K562 (cell line): ENCODE measurements around the gene HOXC5. TPM values are rescaled to one million over a fixed set of nuclear protein-coding genes. Genes with fewer than 3 reads are reported as not detected.
A peak's percentile ranks its signal among the peaks of the same experiment; 100 is the strongest.

ENCODE experiments used
- DACH1 ChIP-seq: fragments of 450-650 bp; IDR thresholded peaks from 2 replicates; pipeline ENCODE4 v1.6.1; 2018; ENCODE audit not compliant: partially characterized antibody
- ETS2 ChIP-seq: IDR thresholded peaks from 2 replicates; pipeline ENCODE4 v1.6.1; 2016; ENCODE audit warnings: borderline replicate concordance, missing genetic modification characterization, mild to moderate bottlenecking, moderate library complexity, missing compliant biosample characterization; ENCODE audit not compliant: poor library complexity, severe bottlenecking
- HSF4 ChIP-seq: fragments of 250-450 bp; sonication (Bioruptor Pico); IDR thresholded peaks from 2 replicates; pipeline ENCODE4 v2.1.2; 2022; ENCODE audit warnings: mild to moderate bottlenecking, moderate library complexity, borderline replicate concordance
- MCM7 ChIP-seq, 2 experiments: fragments of 450-650 bp; IDR thresholded peaks; 2 replicates each; pipeline ENCODE4 v1.6.1; 2016 to 2018
- NR3C1 ChIP-seq: sonication (generic); formaldehyde crosslinking; IDR thresholded peaks from 2 replicates; pipeline ENCODE4 v1.8.1; 2022; ENCODE audit warnings: missing genetic modification reagents
- PHB ChIP-seq: fragments of 250-450 bp; sonication (Bioruptor Pico); IDR thresholded peaks from 2 replicates; pipeline ENCODE4 v1.5.0; 2021
- PRMT5 ChIP-seq: sonication (generic); formaldehyde crosslinking; IDR thresholded peaks from 2 replicates; pipeline ENCODE4 v1.5.0; 2020; ENCODE audit warnings: missing genetic modification reagents
- RBFOX2 ChIP-seq: fragments of 200-400 bp; formaldehyde crosslinking; IDR thresholded peaks from 2 replicates; pipeline ENCODE4 v1.6.1; 2017; ENCODE audit warnings: low read depth, mild to moderate bottlenecking, low read length, moderate library complexity
- RBM17 ChIP-seq: fragments of 200-400 bp; formaldehyde crosslinking; IDR thresholded peaks from 2 replicates; pipeline ENCODE4 v1.6.1; 2017; ENCODE audit warnings: low read depth, mild to moderate bottlenecking, low read length, borderline replicate concordance
- SAFB2 ChIP-seq: fragments of 200-400 bp; formaldehyde crosslinking; IDR thresholded peaks from 2 replicates; pipeline ENCODE4 v1.6.1; 2018; ENCODE audit warnings: borderline replicate concordance, low read length, low read depth, moderate library complexity; ENCODE audit not compliant: severe bottlenecking
- TAF9B ChIP-seq: fragments of 450-650 bp; IDR thresholded peaks from 2 replicates; pipeline ENCODE4 v1.6.1; 2018; ENCODE audit warnings: mild to moderate bottlenecking; ENCODE audit not compliant: partially characterized antibody
- TARDBP ChIP-seq: fragments of 450-650 bp; IDR thresholded peaks from 2 replicates; pipeline ENCODE4 v1.6.1; 2016
- TOE1 ChIP-seq, 2 experiments: fragments of 450-650 bp in 1 of 2; sonication (generic) in 1 of 2; formaldehyde crosslinking in 1 of 2; IDR thresholded peaks; 2 replicates each; pipeline versions ENCODE4 v1.7.1 to v1.8.0; 2016 to 2022; ENCODE audit warnings: borderline replicate concordance in 2 of 2, mild to moderate bottlenecking in 2 of 2, antibody characterized with exemption in 1 of 2, inconsistent platforms in 1 of 2, low read depth in 1 of 2, missing genetic modification reagents in 1 of 2, moderate library complexity in 1 of 2
- ZFP36 ChIP-seq: fragments of 150-350 bp; IDR thresholded peaks from 2 replicates; pipeline ENCODE4 v1.6.1; 2018; ENCODE audit warnings: low read length, low read depth; ENCODE audit not compliant: partially characterized antibody
- ZNF232 ChIP-seq: sonication (generic); formaldehyde crosslinking; IDR thresholded peaks from 2 replicates; pipeline ENCODE4 v1.8.0; 2022; ENCODE audit warnings: mild to moderate bottlenecking, missing genetic modification reagents
- ZNF586 ChIP-seq: fragments of 450-650 bp; formaldehyde crosslinking; conservative IDR thresholded peaks from 2 replicates; pipeline ENCODE4 v1.4.0; 2020; ENCODE audit warnings: mild to moderate bottlenecking, moderate library complexity
- ZNF77 ChIP-seq: fragments of 250-450 bp; sonication (Bioruptor Pico); IDR thresholded peaks from 2 replicates; pipeline ENCODE4 v1.5.0; 2020
- polyA plus RNA-seq, 8 experiments: library from polyadenylated mRNA; depleted of rRNA in 4 of 8; stranded (reverse) in 5 of 8; unstranded in 3 of 8; fragments of >200 nt; fragmentation: Nextera tagmentation in 2 of 8; fragmentation: Illumina TruSeq in 1 of 8; extraction: Ambion mirVana in 2 of 8; extraction: Trizol in 1 of 8; gene quantifications; 2 replicates each; pipeline versions ENCODE4 v1.2.1 to v1.2.3, GENCODE V29; 2011 to 2014; ENCODE audit warnings: inconsistent platforms in 1 of 8, missing spikeins in 1 of 8
- total RNA-seq, 7 experiments: library from RNA; depleted of rRNA in 6 of 7; stranded (reverse); fragments of >200 nt in 6 of 7; fragmentation: Illumina TruSeq in 2 of 7; extraction: Trizol in 2 of 7; gene quantifications; 2 replicates each; pipeline versions ENCODE4 v1.2.1 to v1.2.3, GENCODE V29; 2011 to 2021; ENCODE audit warnings: low replicate concordance in 1 of 7
- TF ChIP-seq, protein P1 (sequence below): fragments of 150-350 bp; IDR thresholded peaks from 2 replicates; pipeline ENCODE4 v1.6.1; 2014; ENCODE audit warnings: low read depth, mild to moderate bottlenecking, low read length, borderline replicate concordance
- TF ChIP-seq, protein P2 (sequence below): fragments of 200-800 bp; sonication (Bioruptor generic); IDR thresholded peaks from 2 replicates; pipeline ENCODE4 v1.6.1; 2016; ENCODE audit warnings: missing genetic modification characterization, missing compliant biosample characterization

HOXC5 gene
- total and polyA plus RNA-seq, 9 of the 15 experiments (the other 6 are each of a cell fraction or from before 2014, with no cell fraction given) = 0.10 to 0.44 (median 0.18) TPM; not detected in 4

DNA sequence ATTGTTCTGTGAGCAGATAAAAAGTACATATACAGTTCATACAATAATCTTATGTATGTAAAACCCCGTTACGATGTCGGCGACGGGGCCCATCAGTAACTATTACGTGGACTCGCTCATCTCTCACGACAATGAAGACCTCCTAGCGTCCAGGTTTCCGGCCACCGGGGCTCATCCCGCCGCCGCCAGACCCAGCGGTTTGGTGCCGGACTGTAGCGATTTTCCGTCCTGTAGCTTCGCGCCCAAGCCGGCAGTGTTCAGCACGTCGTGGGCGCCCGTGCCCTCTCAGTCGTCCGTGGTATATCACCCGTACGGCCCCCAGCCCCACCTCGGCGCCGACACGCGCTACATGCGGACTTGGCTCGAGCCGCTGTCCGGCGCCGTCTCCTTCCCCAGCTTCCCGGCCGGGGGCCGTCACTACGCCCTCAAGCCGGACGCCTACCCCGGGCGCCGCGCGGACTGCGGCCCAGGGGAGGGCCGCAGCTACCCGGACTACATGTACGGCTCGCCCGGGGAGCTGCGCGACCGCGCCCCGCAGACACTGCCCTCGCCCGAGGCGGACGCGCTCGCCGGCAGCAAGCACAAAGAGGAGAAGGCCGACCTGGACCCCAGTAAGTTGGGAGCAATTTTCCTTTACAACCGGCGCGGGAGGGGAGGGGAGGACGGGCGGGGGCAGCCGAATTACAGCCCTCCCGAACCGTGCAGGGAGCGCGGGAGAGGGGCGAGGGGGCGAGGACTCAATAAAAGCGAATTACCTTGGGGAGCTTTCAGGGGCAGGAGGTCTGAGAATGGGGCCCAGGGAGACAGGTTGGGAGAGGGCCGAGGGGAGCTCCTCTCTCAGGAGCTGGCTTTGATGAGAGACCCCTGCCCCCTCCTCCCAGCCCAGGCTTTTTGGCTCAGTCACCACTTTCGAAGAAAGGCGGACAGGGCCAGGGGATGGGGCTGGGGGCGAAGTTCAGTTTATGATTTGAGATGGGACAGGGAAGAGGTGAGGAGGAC, 32.4 kb upstream of the HOXC5 start, which contains the start of gene HOXC9 (continued):
- TF ChIP-seq, protein P1, sequence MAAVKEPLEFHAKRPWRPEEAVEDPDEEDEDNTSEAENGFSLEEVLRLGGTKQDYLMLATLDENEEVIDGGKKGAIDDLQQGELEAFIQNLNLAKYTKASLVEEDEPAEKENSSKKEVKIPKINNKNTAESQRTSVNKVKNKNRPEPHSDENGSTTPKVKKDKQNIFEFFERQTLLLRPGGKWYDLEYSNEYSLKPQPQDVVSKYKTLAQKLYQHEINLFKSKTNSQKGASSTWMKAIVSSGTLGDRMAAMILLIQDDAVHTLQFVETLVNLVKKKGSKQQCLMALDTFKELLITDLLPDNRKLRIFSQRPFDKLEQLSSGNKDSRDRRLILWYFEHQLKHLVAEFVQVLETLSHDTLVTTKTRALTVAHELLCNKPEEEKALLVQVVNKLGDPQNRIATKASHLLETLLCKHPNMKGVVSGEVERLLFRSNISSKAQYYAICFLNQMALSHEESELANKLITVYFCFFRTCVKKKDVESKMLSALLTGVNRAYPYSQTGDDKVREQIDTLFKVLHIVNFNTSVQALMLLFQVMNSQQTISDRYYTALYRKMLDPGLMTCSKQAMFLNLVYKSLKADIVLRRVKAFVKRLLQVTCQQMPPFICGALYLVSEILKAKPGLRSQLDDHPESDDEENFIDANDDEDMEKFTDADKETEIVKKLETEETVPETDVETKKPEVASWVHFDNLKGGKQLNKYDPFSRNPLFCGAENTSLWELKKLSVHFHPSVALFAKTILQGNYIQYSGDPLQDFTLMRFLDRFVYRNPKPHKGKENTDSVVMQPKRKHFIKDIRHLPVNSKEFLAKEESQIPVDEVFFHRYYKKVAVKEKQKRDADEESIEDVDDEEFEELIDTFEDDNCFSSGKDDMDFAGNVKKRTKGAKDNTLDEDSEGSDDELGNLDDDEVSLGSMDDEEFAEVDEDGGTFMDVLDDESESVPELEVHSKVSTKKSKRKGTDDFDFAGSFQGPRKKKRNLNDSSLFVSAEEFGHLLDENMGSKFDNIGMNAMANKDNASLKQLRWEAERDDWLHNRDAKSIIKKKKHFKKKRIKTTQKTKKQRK = no peak
- no peak for TF ChIP-seq ZNF586
- TF ChIP-seq SAFB2 = no peak
- no peak for TF ChIP-seq ZNF77 (CRISPR knock-in tag)
- TF ChIP-seq ETS2 = no peak
- no peak for TF ChIP-seq DACH1
- no peak for TF ChIP-seq RBM17
- TF ChIP-seq PHB (CRISPR knock-in tag) = peak; percentile 68; the same call in 1 of the 2 replicates
- TF ChIP-seq PRMT5 (CRISPR knock-in tag) = no peak
- TF ChIP-seq ZFP36 = no peak
- no peak for TF ChIP-seq TARDBP
- TF ChIP-seq RBFOX2 = peak; percentile 85
- TF ChIP-seq, protein P2, sequence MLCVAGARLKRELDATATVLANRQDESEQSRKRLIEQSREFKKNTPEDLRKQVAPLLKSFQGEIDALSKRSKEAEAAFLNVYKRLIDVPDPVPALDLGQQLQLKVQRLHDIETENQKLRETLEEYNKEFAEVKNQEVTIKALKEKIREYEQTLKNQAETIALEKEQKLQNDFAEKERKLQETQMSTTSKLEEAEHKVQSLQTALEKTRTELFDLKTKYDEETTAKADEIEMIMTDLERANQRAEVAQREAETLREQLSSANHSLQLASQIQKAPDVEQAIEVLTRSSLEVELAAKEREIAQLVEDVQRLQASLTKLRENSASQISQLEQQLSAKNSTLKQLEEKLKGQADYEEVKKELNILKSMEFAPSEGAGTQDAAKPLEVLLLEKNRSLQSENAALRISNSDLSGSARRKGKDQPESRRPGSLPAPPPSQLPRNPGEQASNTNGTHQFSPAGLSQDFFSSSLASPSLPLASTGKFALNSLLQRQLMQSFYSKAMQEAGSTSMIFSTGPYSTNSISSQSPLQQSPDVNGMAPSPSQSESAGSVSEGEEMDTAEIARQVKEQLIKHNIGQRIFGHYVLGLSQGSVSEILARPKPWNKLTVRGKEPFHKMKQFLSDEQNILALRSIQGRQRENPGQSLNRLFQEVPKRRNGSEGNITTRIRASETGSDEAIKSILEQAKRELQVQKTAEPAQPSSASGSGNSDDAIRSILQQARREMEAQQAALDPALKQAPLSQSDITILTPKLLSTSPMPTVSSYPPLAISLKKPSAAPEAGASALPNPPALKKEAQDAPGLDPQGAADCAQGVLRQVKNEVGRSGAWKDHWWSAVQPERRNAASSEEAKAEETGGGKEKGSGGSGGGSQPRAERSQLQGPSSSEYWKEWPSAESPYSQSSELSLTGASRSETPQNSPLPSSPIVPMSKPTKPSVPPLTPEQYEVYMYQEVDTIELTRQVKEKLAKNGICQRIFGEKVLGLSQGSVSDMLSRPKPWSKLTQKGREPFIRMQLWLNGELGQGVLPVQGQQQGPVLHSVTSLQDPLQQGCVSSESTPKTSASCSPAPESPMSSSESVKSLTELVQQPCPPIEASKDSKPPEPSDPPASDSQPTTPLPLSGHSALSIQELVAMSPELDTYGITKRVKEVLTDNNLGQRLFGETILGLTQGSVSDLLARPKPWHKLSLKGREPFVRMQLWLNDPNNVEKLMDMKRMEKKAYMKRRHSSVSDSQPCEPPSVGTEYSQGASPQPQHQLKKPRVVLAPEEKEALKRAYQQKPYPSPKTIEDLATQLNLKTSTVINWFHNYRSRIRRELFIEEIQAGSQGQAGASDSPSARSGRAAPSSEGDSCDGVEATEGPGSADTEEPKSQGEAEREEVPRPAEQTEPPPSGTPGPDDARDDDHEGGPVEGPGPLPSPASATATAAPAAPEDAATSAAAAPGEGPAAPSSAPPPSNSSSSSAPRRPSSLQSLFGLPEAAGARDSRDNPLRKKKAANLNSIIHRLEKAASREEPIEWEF = no peak
- no peak for TF ChIP-seq TAF9B
- no peak for TF ChIP-seq HSF4
- TF ChIP-seq ZNF232 = 0 out of 2 replicates have a peak, but pooled peaks have one; percentile 44
- 0 out of 2 replicates have a peak, but pooled peaks have one; percentile 75 for TF ChIP-seq NR3C1 (CRISPR knock-in tag)
- no peak for TF ChIP-seq TOE1 (IDR thresholded peaks at IDR 0.05; ENCODE audit: borderline replicate concordance)
- no peak for TF ChIP-seq TOE1 (CRISPR knock-in tag; IDR thresholded peaks at IDR 0.05; ENCODE audit: borderline replicate concordance, low read depth)
- no peak for TF ChIP-seq MCM7 (IDR thresholded peaks at IDR 0.05)
